Stimulated activated CD4-positive, alpha-beta T cell treated with anti-CD3 and anti-CD28 coated beads, Interleukin-1b, Interleukin-23, amount 100 ng/mL, for 4 hours (primary cell): ENCODE data around the gene FAM236B.
"Not testable (repeated sequence)": the region's sequence is repeated elsewhere in the genome, so short reads cannot be mapped to it uniquely, and the experiment has no call there.

ENCODE experiments used
- DNase-seq, 2 donors: peaks; one replicate each; pipeline ENCODE4 v3.0.0-alpha.2; 2020; ENCODE audit warnings: low read depth in 2 of 2

Gene FAM236B

GRCh38 chrX:72782560-72782959, at the start of gene FAM236B:
FAM236B (minus strand) TSS chrX:72782660; CDS start chrX:72782560, 100 bp downstream.
- not testable (repeated sequence) for DNase-seq

DNA sequence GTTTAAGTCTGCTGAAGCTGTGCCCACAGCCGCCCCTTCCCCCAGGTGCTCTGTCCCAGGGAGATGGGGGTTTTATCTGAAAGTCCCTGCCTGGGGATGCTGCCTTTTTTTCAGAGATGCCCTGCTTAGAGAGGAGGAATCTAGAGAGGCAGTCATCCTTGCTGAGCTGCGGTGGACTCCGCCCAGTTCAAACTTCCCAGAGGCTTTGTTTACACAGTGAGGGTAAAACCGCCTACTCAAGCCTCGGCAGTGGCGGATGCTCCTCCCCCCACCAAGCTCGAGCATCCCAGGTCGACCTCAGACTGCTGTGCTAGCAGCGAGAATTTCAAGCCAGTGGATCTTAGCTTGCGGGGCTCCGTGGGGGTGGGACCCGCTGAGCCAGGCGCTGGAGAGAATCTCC, 48.2 kb upstream of the FAM236B start:
- not testable (repeated sequence) for DNase-seq

- not testable (repeated sequence) for DNase-seq
Observed at GRCh38 chrX:72808110-72808509, 25.6 kb upstream of the FAM236B start, which contains the start of gene FAM236D. FAM236D (minus strand) TSS chrX:72808210; CDS start chrX:72808110, 100 bp downstream.

GRCh38 chrX:72790390-72790789, 7.9 kb upstream of the FAM236B start:
- not testable (repeated sequence) for DNase-seq

DNA sequence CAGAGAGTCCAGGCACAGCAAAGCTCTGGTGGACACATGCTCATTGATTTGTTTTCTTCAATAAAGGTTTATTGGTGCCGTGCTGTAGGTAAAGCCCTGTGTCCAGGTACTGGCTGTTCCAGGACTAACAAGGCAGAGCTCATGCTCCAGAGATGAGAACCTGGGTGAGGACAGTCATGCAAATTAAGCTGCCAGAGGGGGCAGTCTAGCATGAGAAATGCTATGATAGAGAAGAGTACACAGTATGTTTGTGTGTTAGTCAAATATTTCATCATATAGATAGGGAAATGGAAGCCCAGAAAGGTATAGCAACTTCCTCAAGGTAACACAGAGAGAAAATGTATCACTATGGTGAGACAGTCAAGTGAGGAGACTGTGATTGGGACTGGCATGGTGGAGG, 5.7 kb upstream of the FAM236B start:
- DNase-seq, result not testable (repeated sequence)

DNA sequence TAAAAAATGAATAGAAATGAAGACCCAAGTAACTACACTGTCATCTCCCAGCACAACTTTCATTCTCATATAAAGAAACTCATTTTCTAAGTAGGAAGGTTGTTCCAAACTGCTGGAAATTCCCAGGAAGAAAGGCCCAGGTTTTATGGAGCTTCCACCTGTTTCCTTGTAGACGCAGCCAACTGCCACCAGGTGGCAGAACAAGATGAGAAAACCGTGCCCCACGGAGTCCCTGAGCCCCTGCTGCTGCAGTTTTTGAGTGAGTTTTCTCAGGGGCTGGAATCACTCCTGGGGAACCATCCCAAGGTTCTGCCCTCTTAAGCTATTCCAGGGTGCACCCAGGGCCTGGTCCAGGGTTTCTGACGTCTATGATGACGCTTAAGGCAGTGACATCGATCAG, 1.5 kb upstream of the FAM236B start:
- not testable (repeated sequence) for DNase-seq

DNA sequence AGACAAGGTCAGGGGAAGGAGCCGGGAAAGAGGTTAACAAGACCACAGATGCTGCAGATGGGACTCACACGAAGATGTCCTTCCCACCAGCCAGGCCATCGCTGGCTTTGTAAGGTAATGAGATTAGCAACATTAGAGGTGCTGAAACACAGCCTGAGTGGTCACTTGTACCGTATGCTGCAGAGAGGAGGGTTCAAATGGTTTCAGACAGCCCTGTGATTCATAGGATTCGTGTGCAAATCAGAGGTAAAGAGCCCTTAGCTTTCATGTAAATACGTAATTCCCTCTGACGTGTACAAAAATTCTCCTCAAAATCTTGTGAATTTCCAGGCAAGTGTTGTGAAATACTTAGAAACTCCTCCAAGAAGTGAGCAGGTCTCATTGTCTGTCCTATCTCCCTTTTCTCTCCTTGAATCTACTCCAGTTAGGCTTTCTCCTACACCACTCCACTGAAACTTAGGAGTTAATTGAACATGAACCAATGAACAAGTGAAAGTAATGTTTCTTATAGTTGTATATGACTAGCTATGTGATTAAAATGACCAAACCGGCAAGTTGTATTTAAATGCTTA, 991 bp upstream of the FAM236B start:
- DNase-seq, result not testable (repeated sequence)

GRCh38 chrX:72778146-72778545, 4.3 kb downstream of the FAM236B start:
- DNase-seq, result not testable (repeated sequence)

GRCh38 chrX:72777467-72777790, 5.0 kb downstream of the FAM236B start:
- not testable (repeated sequence) for DNase-seq

GRCh38 chrX:72776653-72777466, 5.6 kb downstream of the FAM236B start, which contains the start of gene DMRTC1B:
DMRTC1B (plus strand) TSS chrX:72776890; CDS start chrX:72845136, 68,246 bp downstream.
- DNase-seq, result not testable (repeated sequence)

DNA sequence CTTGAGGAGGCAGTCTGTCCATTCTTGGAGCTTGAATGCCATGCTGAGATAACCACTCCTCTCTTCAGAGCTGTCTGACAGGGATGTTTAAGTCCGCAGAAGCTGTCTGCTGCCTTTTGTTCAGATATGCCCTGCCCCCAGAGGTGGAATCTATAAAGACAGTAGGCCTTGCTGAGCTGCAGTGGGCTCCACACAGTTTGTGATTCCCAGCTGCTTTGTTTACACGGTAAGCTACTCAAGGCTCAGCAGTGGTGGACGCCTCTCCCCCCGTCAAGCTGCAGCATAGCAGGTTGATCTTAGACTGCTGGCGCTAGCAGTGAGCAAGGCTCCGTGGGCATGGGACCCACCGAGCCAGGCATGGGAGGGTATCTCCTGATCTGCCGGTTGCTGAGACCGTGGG, 22.0 kb downstream of the FAM236B start:
- not testable (repeated sequence) for DNase-seq

GRCh38 chrX:72748545-72748944, 33.9 kb downstream of the FAM236B start:
- not testable (repeated sequence) for DNase-seq

DNA sequence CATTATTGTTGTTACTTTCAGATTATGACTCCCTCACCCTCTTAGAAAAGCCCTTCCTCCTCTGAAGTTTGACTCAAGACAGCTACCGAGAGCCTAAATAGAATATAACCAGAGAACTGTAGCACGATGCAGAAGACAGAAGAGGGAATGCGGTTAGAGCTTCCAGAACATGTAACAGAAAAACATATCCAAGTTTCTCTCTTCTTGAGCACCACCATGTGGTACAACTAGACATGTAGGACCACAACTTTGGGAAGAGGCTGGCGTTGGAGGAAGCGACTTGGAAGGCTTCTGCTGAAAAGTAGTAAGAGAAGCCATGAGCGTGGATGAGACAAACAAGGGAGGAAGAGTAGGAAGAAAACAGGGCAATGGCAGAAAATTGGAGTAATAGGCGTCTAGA, 36.9 kb downstream of the FAM236B start:
- DNase-seq, result not testable (repeated sequence)

GRCh38 chrX:72735561-72735960, 46.9 kb downstream of the FAM236B start:
- no peak for DNase-seq

DNA sequence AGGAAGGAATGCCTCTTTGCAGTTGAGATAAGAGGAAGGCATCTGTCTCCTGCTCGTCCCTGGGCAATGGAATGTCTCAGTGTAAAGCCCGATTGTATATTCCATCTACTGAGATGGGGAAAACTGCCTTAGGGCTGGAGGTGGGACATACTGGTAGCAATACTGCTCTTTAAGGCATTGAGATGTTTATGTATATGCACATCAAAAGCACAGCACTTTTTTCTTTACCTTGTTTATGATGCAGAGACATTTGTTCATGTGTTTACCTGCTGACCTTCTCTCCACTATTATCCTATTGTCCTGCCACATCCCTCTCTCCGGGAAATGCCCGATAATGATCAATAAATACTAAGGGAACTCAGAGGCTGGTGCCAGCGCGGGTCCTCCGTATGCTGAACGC, 48.8 kb downstream of the FAM236B start:
- DNase-seq, result not testable (repeated sequence)
